Spleen (tissue), 7 donors: ENCODE measurements around the gene AGBL3.

Source experiments
- POLR2A ChIP-seq, 3 donors: fragments of 450-650 bp; IDR thresholded peaks; one replicate each; pipeline ENCODE4 v1.5.1; 2017; ENCODE audit warnings: antibody characterized with exemption in 3 of 3, mild to moderate bottlenecking in 1 of 3
- POLR2AphosphoS5 ChIP-seq, 3 donors: sonication (generic); formaldehyde crosslinking; IDR thresholded peaks; one replicate each; pipeline ENCODE4 v1.5.1; 2017; ENCODE audit warnings: antibody characterized with exemption in 3 of 3
- TF ChIP-seq, protein P1 (sequence below), 11 experiments: fragments of 200-600 bp in 7 of 11; fragments of 450-650 bp in 4 of 11; sonication (generic) in 4 of 11; IDR thresholded peaks in 8 of 11; conservative IDR thresholded peaks in 3 of 11; 1 replicate in 7 of 11; 2 replicates in 4 of 11; pipeline versions ENCODE4 v1.4.0 to v1.8.0; 2016 to 2021; ENCODE audit warnings: antibody characterized with exemption in 11 of 11, inconsistent platforms in 4 of 11, mild to moderate bottlenecking in 1 of 11
- donor health status: DM: no; HTN: no; CAD: no; lungs with moderate emphysema.
- donor health status: DM: no; HTN: no; CAD: no.
- donor health status: DM: no; HTN: no; CAD: no.

DNA sequence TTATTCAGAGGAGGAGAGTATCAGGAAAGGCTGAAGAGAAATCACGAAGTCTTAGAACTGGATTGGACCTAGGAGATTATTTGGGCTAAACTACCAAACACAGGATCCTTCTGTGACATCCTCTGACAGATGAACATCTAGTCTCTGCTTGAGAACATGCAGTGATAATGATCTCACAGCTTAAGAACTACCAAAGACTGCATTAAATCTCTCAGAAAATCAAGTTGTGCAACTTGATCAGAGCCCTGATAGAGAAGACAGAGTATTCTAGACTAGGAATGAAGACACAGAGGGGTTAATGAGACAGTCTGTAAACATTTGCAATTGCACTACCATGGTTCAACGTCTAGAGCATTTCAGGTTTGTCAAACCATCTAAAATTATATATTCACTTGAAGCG is 37.1 kb upstream of the AGBL3 start:
- TF ChIP-seq, protein P1, sequence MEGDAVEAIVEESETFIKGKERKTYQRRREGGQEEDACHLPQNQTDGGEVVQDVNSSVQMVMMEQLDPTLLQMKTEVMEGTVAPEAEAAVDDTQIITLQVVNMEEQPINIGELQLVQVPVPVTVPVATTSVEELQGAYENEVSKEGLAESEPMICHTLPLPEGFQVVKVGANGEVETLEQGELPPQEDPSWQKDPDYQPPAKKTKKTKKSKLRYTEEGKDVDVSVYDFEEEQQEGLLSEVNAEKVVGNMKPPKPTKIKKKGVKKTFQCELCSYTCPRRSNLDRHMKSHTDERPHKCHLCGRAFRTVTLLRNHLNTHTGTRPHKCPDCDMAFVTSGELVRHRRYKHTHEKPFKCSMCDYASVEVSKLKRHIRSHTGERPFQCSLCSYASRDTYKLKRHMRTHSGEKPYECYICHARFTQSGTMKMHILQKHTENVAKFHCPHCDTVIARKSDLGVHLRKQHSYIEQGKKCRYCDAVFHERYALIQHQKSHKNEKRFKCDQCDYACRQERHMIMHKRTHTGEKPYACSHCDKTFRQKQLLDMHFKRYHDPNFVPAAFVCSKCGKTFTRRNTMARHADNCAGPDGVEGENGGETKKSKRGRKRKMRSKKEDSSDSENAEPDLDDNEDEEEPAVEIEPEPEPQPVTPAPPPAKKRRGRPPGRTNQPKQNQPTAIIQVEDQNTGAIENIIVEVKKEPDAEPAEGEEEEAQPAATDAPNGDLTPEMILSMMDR (IDR thresholded peaks at IDR 0.05 in 8 of 11, conservative IDR thresholded peaks at IDR 0.05 in 3 of 11), result no peak
- TF ChIP-seq POLR2A (IDR thresholded peaks at IDR 0.05) (no peak), POLR2AphosphoS5 (IDR thresholded peaks at IDR 0.05) (no peak)
